C1 segment of cervical spinal cord (tissue), 14 donors: ENCODE results near the gene KIF17.
"Not testable (repeated sequence)": the region's sequence is repeated elsewhere in the genome, so short reads cannot be mapped to it uniquely, and the experiment has no call there.

Experiments used
- DNase-seq, 14 donors: peaks; one replicate each; lab custom pipeline; 2025; lab: John Stamatoyannopoulos, UW

Gene KIF17

GRCh38 chr1:20691872-20692271 lies 25.9 kb downstream of the KIF17 start:
- no peak for DNase-seq

GRCh38 chr1:20689645-20690056 lies 28.2 kb downstream of the KIF17 start:
- DNase-seq, result no peak

GRCh38 chr1:20686883-20687725 lies 30.7 kb downstream of the KIF17 start:
- DNase-seq, result no peak

GRCh38 chr1:20685741-20686140 lies 32.1 kb downstream of the KIF17 start:
- DNase-seq, result no peak

GRCh38 chr1:20685099-20685662 lies 32.6 kb downstream of the KIF17 start:
- no peak for DNase-seq

GRCh38 chr1:20684651-20685050 lies 33.2 kb downstream of the KIF17 start:
- DNase-seq, result no peak

- DNase-seq, result no peak
Measured at GRCh38 chr1:20684050-20684620, 33.7 kb downstream of the KIF17 start.

- no peak for DNase-seq
Measured at GRCh38 chr1:20683614-20684013, 34.2 kb downstream of the KIF17 start.

GRCh38 chr1:20682571-20683236 lies 35.1 kb downstream of the KIF17 start:
- peak in 4 of 14 donors; percentile 10 to 34 (median 23) for DNase-seq

- no peak for DNase-seq
Measured at GRCh38 chr1:20681999-20682398, 35.8 kb downstream of the KIF17 start.

- no peak for DNase-seq
Measured at GRCh38 chr1:20680269-20680668, 37.5 kb downstream of the KIF17 start.

GRCh38 chr1:20678599-20678998 lies 39.2 kb downstream of the KIF17 start:
- peak in 1 of 14 donors; percentile 11 for DNase-seq

GRCh38 chr1:20673626-20674025 lies 44.2 kb downstream of the KIF17 start:
- not testable (repeated sequence) for DNase-seq

- no peak for DNase-seq
Measured at GRCh38 chr1:20672265-20672632, 45.6 kb downstream of the KIF17 start.

GRCh38 chr1:20670936-20671335 lies 46.9 kb downstream of the KIF17 start:
- no peak for DNase-seq

- no peak for DNase-seq
Measured at GRCh38 chr1:20668581-20668980, 49.2 kb downstream of the KIF17 start.

GRCh38 chr1:20666804-20667203 lies 51.0 kb downstream of the KIF17 start:
- no peak for DNase-seq

GRCh38 chr1:20666146-20666545 lies 51.7 kb downstream of the KIF17 start:
- no peak for DNase-seq

- no peak for DNase-seq
Measured at GRCh38 chr1:20665726-20666125, 52.1 kb downstream of the KIF17 start.

GRCh38 chr1:20663969-20664715 lies 53.7 kb downstream of the KIF17 start:
- DNase-seq, result no peak

GRCh38 chr1:20663365-20663764 lies 54.4 kb downstream of the KIF17 start:
- DNase-seq, result no peak

- DNase-seq, result no peak
Measured at GRCh38 chr1:20662110-20662475, 55.7 kb downstream of the KIF17 start.
